Measurements from ENCODE around the gene ALX4. TPM values are rescaled to one million over a fixed set of nuclear protein-coding genes. Genes with fewer than 3 reads are reported as not detected.

Gene ALX4
- polyA plus RNA-seq, 1 donor from 2014 or later = not detected

- no peaks in the 10 kb centered on the region for H3K4me1 Mint-ChIP-seq
- no peaks in the 10 kb centered on the region for H3K9me3 Mint-ChIP-seq
- no peak overlapping the region for H3K27ac Mint-ChIP-seq
- peaks cover 7% of the 10 kb centered on the region for H3K27me3 Mint-ChIP-seq
- H3K36me3 Mint-ChIP-seq = no peaks in the 10 kb centered on the region
- no peak overlapping the region for H3K4me3 Mint-ChIP-seq
Measured at GRCh38 chr11:44279483-44279882, 30.5 kb downstream of the ALX4 start.

DNA sequence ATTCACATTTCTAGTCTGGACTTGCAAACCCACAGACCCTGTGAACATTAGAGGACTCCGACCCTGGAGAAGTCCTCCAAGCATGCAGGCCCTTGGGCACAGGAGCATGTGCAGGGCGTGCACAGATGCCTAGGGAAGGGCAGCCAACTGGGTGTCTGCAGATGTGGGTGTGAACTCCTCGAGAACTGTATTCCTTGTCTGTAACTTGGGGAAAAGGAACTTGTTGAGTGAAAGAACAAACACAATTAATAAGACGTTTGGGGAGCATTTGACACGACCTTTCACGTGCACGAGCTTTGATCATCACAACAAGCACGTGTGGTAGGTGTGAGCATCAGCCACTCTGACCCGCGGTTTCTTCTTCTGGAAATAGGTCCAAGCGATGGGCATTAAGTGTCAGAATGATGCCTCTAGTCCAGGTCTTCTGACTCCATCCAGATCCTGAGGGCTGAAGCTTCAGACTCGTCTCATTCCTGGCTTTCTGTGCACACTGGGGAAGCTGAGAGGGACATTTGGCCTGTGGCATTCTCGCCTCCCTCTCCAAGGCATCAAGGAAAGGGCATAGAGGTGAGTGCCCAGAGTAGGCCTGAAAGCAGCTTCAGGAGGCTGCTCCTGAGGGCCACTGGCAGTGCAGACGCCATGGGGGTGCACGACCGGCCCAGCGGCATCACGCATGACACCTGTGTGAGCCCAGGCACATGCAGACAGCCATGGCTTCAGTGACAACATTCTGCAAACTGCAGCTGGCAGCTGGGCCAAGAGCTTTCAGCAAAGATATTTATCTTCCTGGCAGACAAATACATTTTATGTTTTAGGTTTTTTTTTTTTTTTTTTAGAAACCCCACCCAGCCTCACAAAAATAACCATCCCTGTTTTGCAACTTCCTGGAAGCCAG is 32.5 kb downstream of the ALX4 start:
- H3K36me3 Mint-ChIP-seq = no peaks in the 10 kb centered on the region
- peaks cover 9% of the 10 kb centered on the region for H3K27me3 Mint-ChIP-seq
- H3K9me3 Mint-ChIP-seq = no peaks in the 10 kb centered on the region
- no peaks in the 10 kb centered on the region for H3K4me1 Mint-ChIP-seq
- no peak overlapping the region for H3K4me3 Mint-ChIP-seq
- peak overlapping the region in 1 of 3 donors; percentile 15 for H3K27ac Mint-ChIP-seq

GRCh38 chr11:44275961-44276550 is 33.9 kb downstream of the ALX4 start:
- Mint-ChIP-seq H3K4me1 (no peaks in the 10 kb centered on the region), H3K27me3 (peaks cover 6% of the 10 kb centered on the region), H3K9me3 (peaks cover 0 to 6% (median 4%) of the 10 kb centered on the region in 3 donors), H3K36me3 (no peaks in the 10 kb centered on the region), H3K4me3 (no peak overlapping the region), H3K27ac (no peak overlapping the region)

GRCh38 chr11:44275241-44275640 is 34.7 kb downstream of the ALX4 start:
- Mint-ChIP-seq H3K9me3 (peaks cover 0 to 6% (median 4%) of the 10 kb centered on the region in 3 donors), H3K36me3 (no peaks in the 10 kb centered on the region), H3K4me1 (no peaks in the 10 kb centered on the region), H3K27me3 (peaks cover 5% of the 10 kb centered on the region), H3K4me3 (no peak overlapping the region), H3K27ac (no peak overlapping the region)

DNA sequence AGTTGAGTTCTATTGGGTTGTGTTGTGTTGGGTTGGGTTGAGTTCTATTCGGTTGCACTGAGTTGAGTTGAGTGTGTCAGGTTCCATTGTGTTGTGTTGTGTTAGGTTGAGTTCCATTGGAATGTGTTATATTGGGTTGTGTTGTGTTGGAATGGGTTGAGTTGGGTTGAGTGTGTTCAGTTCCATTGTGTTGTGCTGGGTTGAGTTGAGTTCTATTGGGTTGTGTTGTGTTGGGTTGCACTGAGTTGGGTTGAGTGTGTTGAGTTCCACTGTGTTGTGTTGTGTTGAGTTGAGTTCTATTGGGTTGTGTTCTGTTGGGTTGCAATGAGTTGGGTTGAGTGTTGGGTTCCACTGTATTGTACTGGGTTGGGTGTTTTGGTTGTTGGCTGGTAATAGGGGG is 35.5 kb downstream of the ALX4 start:
- Mint-ChIP-seq H3K4me1 (no peaks in the 10 kb centered on the region), H3K36me3 (no peaks in the 10 kb centered on the region), H3K27ac (no peak overlapping the region), H3K27me3 (peaks cover 3% of the 10 kb centered on the region), H3K4me3 (no peak overlapping the region), H3K9me3 (peaks cover 0 to 6% (median 4%) of the 10 kb centered on the region in 3 donors)

DNA sequence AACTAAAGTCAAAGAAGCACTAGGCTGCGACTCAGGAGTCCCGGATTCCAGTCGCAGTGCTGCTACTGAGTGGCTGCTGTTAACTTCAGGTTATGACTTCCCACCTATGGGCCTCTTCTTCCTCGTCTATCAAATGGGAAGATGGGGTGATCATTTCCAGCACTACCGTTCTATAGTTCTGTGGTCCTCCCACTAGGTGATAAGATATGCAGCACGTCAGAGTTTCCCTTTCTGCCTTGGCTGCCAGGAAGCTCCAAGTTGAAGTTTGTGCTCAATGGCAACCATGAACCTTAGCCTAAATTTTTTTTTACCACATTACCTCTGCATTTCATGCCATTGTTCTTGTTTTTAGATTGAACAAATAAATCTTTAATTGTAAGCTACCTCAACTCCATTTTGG is 38.7 kb downstream of the ALX4 start:
- H3K36me3 Mint-ChIP-seq = no peaks in the 10 kb centered on the region
- H3K9me3 Mint-ChIP-seq = peaks cover 0 to 6% (median 4%) of the 10 kb centered on the region in 3 donors
- peaks cover 3% of the 10 kb centered on the region for H3K27me3 Mint-ChIP-seq
- H3K4me1 Mint-ChIP-seq = no peaks in the 10 kb centered on the region
- no peak overlapping the region for H3K27ac Mint-ChIP-seq
- no peak overlapping the region for H3K4me3 Mint-ChIP-seq

DNA sequence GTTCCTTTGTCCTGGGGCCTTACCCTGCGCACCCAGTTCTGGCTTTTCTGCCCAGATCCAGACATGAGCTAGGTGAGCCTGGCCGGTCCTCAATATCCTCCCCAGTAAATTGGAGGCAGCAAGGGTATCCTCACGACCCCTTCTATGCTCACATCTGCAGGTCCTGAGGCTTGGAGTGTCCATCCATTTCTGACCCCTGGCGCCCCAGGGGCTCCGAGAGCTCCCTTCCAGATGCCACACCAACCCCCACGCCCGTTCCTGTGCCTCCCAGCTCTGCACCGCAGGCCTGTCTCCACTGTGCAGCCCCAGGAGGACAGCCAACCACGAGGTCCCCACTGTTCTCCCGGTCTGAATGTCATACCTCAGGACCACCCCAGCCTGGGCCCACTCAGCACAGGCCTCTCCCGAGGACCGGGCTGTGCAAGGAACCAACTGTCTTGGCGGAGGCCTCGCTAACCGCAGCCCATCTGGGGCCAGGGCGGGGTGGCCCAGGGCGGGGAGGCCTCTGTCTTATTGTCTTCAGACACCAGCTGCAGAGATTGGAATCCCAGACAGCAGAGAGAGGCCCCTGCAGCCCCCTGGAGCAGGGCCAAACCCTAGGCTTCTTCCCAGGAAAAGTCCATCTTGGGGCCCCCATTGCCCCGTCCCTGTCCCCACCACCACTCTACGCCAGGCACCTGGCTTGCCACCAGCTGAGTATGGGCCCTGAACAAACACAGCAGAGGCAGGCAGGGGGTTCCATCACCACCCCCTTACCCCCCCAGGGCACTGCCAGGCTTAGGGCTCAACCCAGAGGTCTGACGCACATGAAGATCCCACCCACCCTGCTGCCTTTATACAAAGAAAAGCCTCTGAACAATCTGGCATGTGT is 39.3 kb downstream of the ALX4 start:
- Mint-ChIP-seq H3K9me3 (peaks cover 0 to 6% (median 4%) of the 10 kb centered on the region in 3 donors), H3K36me3 (no peaks in the 10 kb centered on the region), H3K27ac (no peak overlapping the region), H3K4me1 (no peaks in the 10 kb centered on the region), H3K27me3 (peaks cover 3% of the 10 kb centered on the region), H3K4me3 (no peak overlapping the region)

DNA sequence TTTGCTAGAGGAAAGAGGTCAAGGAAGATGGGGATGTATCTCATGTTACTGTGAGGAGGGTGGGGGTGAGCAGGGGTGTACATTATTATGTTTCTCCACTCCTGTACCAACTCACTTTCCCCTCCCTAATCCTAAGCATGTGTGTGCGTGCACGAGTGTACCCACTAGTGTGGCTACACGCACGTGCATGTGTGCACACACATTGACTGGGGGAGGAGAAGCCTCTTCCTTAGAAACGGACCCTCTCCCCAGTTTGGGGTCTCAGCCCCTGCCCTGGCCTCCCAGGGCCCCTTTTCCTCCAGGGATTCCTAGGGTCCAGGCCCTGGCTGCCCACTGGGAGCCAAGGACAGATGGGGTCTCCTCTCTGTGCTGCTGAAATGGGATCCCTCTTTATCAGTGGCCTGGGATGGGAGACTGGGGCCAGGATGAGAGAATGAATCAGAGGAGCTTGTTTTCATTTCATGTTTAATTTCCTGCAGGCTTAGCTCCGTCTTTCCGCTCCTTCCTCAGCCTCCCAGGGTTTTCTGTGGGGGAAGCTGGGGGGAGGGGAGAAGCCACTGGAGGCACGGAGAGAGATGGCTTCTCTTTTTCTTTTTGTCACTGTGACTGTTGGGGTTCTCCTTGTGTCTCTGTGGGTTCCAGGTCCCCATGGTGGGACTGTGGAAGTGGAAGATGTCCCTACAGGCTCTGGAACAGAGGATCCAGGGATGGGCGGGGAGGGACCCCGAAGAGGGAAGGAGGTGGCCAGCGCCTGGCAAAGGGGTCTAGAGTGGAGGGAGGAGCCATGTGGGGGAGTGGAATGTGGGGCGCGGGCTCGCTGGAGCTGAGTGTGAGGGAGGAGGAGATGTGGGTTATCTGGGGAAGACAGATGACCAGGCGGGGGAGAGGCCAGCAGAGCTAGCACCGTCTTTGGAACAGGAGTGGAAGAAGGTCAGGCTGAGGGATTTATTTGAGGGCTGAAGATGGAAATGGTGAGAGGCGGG is 40.3 kb downstream of the ALX4 start:
- Mint-ChIP-seq H3K27ac (no peak overlapping the region), H3K9me3 (peaks cover 0 to 6% (median 4%) of the 10 kb centered on the region in 3 donors), H3K4me1 (no peaks in the 10 kb centered on the region), H3K27me3 (peaks cover 3% of the 10 kb centered on the region), H3K36me3 (no peaks in the 10 kb centered on the region), H3K4me3 (peak overlapping the region in 1 of 4 donors; percentile 47)

- H3K9me3 Mint-ChIP-seq = peaks cover 0 to 6% (median 4%) of the 10 kb centered on the region in 3 donors
- H3K4me3 Mint-ChIP-seq = no peak overlapping the region
Measured at GRCh38 chr11:44268614-44269080, 41.3 kb downstream of the ALX4 start.

DNA sequence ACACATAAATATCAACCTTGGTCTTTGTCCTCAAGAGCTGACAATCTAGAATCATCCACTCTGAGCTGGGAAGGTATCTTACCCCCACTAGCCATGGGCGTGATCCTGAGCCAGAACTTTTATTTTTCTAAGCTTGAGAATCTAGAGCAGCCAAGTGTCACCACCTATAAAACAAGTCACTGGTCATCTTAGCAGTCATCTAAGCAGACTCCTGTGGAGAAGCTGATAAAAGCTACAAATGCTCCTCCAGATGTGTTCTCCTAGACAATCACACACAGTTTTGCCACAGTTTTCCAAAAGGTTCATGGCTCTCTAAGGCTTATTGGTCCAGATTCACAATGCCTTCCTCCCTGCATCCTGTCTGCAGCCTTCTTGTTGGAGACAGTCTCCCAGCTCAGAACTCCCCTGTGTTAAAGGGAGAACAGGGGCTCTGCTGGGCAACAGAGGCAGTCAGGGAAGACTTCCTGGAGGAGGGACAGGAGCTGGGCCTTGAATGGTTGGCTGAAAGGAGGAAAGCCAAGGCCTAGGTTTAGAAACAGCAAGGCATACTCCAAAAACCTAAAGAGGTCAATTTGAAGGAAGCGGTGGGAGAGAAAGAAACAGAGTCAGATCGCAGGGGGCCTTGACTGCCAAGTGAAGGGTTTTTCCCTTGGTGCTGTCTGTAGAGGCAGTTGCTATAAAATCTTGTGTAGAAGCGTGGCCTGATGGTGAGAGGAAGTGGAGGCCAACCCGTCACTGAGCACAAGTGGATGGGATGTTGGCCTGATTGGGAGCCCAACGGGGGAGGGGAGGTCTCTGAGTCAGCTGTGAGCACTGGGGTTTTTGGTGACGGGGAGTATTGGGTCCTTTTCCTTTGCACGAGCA is 42.0 kb downstream of the ALX4 start:
- no peak overlapping the region for H3K4me3 Mint-ChIP-seq
- H3K36me3 Mint-ChIP-seq = no peaks in the 10 kb centered on the region
- no peak overlapping the region for H3K27ac Mint-ChIP-seq
- no peaks in the 10 kb centered on the region for H3K4me1 Mint-ChIP-seq
- no peaks in the 10 kb centered on the region for H3K27me3 Mint-ChIP-seq
- peaks cover 0 to 6% (median 4%) of the 10 kb centered on the region in 3 donors for H3K9me3 Mint-ChIP-seq

More at GRCh38 chr11:44268614-44269080, 41.3 kb downstream of the ALX4 start:
- Mint-ChIP-seq H3K27ac (no peak overlapping the region), H3K4me1 (no peaks in the 10 kb centered on the region), H3K36me3 (no peaks in the 10 kb centered on the region), H3K27me3 (peaks cover 3% of the 10 kb centered on the region)

DNA sequence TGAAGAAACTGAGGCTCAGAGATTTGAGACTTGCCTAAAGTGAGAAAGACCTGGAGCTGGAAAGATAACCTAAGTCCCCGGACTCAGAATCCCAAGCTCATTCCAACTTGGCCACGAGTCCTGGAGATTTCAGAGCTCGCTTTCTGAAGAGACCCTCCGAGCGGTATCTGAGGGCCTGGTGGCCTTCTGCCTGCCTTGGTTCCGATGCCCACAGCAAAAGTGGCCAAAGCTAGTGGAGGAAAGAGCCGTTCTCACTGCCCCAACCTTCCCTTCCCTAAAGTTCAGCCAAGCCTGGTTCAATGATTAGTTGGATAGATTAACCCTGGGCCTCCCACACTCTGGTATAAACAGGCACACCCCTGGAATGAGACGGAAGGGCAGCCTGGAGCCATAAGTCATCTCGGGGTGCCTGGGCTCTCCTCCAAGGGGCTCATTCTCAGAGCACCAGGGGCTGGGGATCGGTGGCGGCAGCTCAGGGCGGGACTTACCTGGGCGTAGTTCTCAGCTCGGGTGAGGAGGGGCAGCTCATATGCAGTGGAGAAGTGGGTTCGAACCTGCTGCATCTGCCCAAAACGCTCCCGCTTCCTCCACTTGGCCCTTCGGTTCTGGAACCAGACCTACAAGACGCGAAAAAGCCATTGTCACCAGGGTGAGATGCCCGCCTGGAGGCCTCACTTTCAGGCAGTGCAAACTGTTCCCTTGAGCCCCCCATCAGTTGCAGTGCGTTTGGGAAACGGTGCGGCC is 42.8 kb downstream of the ALX4 start:
- H3K27ac Mint-ChIP-seq = peak overlapping the region in 1 of 3 donors; percentile 64
- H3K4me3 Mint-ChIP-seq = no peak overlapping the region
- H3K9me3 Mint-ChIP-seq = peaks cover 0 to 6% (median 4%) of the 10 kb centered on the region in 3 donors
- no peaks in the 10 kb centered on the region for H3K4me1 Mint-ChIP-seq
- H3K36me3 Mint-ChIP-seq = no peaks in the 10 kb centered on the region
- H3K27me3 Mint-ChIP-seq = no peaks in the 10 kb centered on the region

- H3K27ac Mint-ChIP-seq = no peak overlapping the region
- H3K36me3 Mint-ChIP-seq = no peaks in the 10 kb centered on the region
- no peaks in the 10 kb centered on the region for H3K27me3 Mint-ChIP-seq
- H3K4me3 Mint-ChIP-seq = no peak overlapping the region
- no peaks in the 10 kb centered on the region for H3K9me3 Mint-ChIP-seq
- no peaks in the 10 kb centered on the region for H3K4me1 Mint-ChIP-seq
Measured at GRCh38 chr11:44266056-44266780, 43.7 kb downstream of the ALX4 start.
